Measurements from ENCODE around the gene BEGAIN. TPM values are rescaled to one million over a fixed set of nuclear protein-coding genes. Genes with fewer than 3 reads are reported as not detected.

BEGAIN gene
- total and polyA plus RNA-seq, 9 of the 15 experiments (the other 6 are each of a cell fraction or from before 2014, with no cell fraction given) = 0.07 to 0.68 (median 0.55) TPM; not detected in 3

DNA sequence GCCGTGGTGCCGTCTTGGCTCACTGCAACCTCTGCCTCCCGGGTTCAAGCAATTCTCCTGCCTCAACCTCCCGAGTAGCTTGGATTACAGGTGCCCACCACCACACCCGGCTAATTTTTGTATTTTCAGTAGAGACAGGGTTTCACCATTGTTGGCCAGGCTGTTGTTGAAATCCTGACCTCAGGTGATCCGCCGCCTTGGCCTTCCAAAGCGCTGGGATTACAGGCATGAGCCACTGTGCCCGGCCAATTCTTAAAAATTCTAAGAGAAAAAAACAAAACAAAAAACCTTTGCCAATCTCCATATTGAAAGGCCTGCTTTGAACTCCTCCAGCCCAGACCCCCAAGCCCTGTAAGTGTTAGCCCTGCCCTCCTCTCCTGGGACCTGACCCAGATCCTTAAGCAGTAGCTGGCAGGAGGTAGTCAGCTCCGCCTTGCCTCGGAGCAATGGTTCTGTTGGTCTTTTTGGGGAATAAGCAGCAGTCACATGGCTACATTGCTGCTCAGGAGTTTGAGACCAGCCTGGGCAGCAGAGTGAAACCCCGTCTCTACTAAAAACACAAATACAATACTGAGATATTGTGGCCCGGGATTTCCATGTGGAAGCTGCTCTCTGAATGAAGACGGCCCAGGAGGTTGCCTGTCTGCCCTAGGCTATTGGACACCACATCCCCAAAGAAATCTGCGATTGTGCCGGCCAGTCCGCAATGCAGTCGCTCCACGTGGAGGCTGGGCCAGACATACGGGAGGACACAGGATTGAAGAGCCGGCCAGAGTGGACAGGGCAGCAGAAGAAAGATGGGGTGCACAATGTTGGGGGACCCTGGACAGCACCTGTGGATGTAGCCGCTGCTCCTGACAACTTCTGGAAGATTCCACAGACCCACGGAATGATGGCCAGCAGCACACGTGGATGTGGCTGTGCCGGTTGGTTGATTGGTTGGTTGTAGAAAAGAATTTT lies 28.8 kb upstream of the BEGAIN start (continued):
- TF ChIP-seq, protein P1, sequence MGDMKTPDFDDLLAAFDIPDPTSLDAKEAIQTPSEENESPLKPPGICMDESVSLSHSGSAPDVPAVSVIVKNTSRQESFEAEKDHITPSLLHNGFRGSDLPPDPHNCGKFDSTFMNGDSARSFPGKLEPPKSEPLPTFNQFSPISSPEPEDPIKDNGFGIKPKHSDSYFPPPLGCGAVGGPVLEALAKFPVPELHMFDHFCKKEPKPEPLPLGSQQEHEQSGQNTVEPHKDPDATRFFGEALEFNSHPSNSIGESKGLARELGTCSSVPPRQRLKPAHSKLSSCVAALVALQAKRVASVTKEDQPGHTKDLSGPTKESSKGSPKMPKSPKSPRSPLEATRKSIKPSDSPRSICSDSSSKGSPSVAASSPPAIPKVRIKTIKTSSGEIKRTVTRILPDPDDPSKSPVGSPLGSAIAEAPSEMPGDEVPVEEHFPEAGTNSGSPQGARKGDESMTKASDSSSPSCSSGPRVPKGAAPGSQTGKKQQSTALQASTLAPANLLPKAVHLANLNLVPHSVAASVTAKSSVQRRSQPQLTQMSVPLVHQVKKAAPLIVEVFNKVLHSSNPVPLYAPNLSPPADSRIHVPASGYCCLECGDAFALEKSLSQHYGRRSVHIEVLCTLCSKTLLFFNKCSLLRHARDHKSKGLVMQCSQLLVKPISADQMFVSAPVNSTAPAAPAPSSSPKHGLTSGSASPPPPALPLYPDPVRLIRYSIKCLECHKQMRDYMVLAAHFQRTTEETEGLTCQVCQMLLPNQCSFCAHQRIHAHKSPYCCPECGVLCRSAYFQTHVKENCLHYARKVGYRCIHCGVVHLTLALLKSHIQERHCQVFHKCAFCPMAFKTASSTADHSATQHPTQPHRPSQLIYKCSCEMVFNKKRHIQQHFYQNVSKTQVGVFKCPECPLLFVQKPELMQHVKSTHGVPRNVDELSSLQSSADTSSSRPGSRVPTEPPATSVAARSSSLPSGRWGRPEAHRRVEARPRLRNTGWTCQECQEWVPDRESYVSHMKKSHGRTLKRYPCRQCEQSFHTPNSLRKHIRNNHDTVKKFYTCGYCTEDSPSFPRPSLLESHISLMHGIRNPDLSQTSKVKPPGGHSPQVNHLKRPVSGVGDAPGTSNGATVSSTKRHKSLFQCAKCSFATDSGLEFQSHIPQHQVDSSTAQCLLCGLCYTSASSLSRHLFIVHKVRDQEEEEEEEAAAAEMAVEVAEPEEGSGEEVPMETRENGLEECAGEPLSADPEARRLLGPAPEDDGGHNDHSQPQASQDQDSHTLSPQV (IDR thresholded peaks at IDR 0.05) = no peak

DNA sequence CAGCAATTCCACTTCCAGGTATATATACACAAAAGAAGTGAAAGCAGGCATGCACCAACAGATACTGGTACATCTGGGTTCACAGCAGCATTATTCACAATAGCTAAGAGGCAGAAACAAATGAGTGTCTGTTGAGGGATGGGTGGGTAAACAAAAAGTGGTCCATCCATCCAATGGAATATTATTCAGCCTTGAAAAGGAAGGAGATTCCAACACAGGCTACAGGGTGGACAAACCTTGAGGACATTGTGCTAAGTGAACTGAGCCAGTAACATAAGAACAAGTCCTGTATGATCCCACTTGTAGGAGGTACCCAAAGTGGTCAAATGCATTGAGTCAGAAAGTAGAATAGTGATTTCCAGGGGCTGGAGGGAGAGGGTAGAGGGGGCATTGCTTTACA lies 27.6 kb upstream of the BEGAIN start:
- Histone ChIP-seq H3K4me2 (ENCODE audit: insufficient read depth, low read length) (no peak overlapping the region), H3K27me3 (ENCODE audit: control insufficient read depth in 2 of 2, insufficient read depth in 2 of 2, low read length in 2 of 2) (peaks cover 0 to 8% of the 10 kb centered on the region in 2 experiments; a peak in 2 of 5 replicates), H3K9ac (ENCODE audit: insufficient read depth in 1 of 2, low read depth in 2 of 2, low read length in 2 of 2) (no peak overlapping the region), H3K9me3 (replicated peaks; ENCODE audit: control insufficient read depth, insufficient read depth, low read depth, low read length) (no peaks in the 10 kb centered on the region), H3K27ac (ENCODE audit: extremely low read depth, low read depth, low read length) (no peak overlapping the region), H3K79me2 (ENCODE audit: control insufficient read depth, insufficient read depth, low read length) (no peaks in the 10 kb centered on the region), H2AFZ (ENCODE audit: low read depth, low read length) (no peak overlapping the region), H4K20me1 (replicated peaks; ENCODE audit: control insufficient read depth, insufficient read depth, low read length) (no peaks in the 10 kb centered on the region), H3K9me1 (ENCODE audit: control insufficient read depth, insufficient read depth, low read length) (no peaks in the 10 kb centered on the region), H3K36me3 (ENCODE audit: control insufficient read depth, insufficient read depth, low read length) (no peaks in the 10 kb centered on the region), H3K4me3 (no peak overlapping the region), H3K4me1 (replicated peaks in 1 of 2; ENCODE audit: control insufficient read depth in 2 of 2, insufficient read depth in 2 of 2, low read length in 2 of 2) (peaks cover 8 to 14% of the 10 kb centered on the region in 2 experiments; a peak in 3 of 5 replicates)
- no TSS peak for BruUV-seq (replicated peaks)
- TF ChIP-seq ZNF146 (CRISPR knock-in tag; IDR thresholded peaks at IDR 0.05; ENCODE audit: unreplicated experiment) = peak; percentile 51
- TF ChIP-seq TRIM28 (IDR thresholded peaks at IDR 0.05) = no peak
- FAIRE-seq (no peak), DNase-seq (ENCODE audit: extremely low read depth in 1 of 4, low spot score in 3 of 4) (no peak), ATAC-seq (no peak)
- ChIA-PET POLR2A (no interaction called here), CTCF (ENCODE audit: low intra/inter-chr PET ratio) (no interaction called here)
- in situ Hi-C loops (cut with MboI) (no loop called here), intact Hi-C loops (cut with micrococcal nuclease) (no loop called here)

Measured in K562 (cell line).